Natural killer cell (primary cell): ENCODE data around the gene SEC24A. TPM values are rescaled to one million over a fixed set of nuclear protein-coding genes. Genes with fewer than 3 reads are reported as not detected.

Experiments used
- ATAC-seq, 3 donors: fragments of 150-1000 bp in 2 of 3; fragments of 200-7000 bp in 1 of 3; cut with Tn5 transposase; 1 replicate in 1 of 3; 2 replicates in 2 of 3; pipeline ENCODE4 v1.10.0; 2021; ENCODE audit warnings: mild to moderate bottlenecking in 2 of 3, moderate library complexity in 2 of 3
- DNase-seq, 2 donors: peaks; one replicate each; pipeline versions ENCODE4 v3.0.0 to v3.0.0-alpha.2; 2013 to 2021; ENCODE audit warnings: mixed read lengths in 1 of 2
- H3K27ac ChIP-seq: one replicate; pipeline ENCODE4 v1.5.1; 2013; ENCODE audit warnings: mild to moderate bottlenecking, low read length
- H3K27me3 ChIP-seq: one replicate; pipeline ENCODE4 v1.6.1; 2013; ENCODE audit warnings: low read length; ENCODE audit not compliant: control insufficient read depth, insufficient read depth
- H3K36me3 ChIP-seq: one replicate; pipeline ENCODE4 v1.6.1; 2013; ENCODE audit warnings: low read length; ENCODE audit not compliant: control insufficient read depth, insufficient read depth
- H3K4me1 ChIP-seq: one replicate; pipeline ENCODE4 v1.6.1; 2013; ENCODE audit warnings: low read length; ENCODE audit not compliant: control insufficient read depth, insufficient read depth
- H3K4me3 ChIP-seq: one replicate; pipeline ENCODE4 v1.5.1; 2013; ENCODE audit warnings: low read length
- H3K9me3 ChIP-seq: one replicate; pipeline ENCODE4 v1.6.1; 2013; ENCODE audit warnings: low read length; ENCODE audit not compliant: control insufficient read depth, insufficient read depth
- H3K27ac Mint-ChIP-seq, 2 donors: one replicate each; pipeline ENCODE4 v1.8.0; 2022; ENCODE audit warnings: mild to moderate bottlenecking in 2 of 2, mixed read lengths in 2 of 2, moderate library complexity in 1 of 2
- H3K27me3 Mint-ChIP-seq, 2 donors: one replicate each; pipeline ENCODE4 v1.8.0; 2022; ENCODE audit warnings: low read depth in 2 of 2, mixed read lengths in 2 of 2
- H3K36me3 Mint-ChIP-seq: one replicate; pipeline ENCODE4 v1.8.0; 2022; ENCODE audit warnings: mixed read lengths
- H3K4me1 Mint-ChIP-seq, 2 donors: one replicate each; pipeline ENCODE4 v1.8.0; 2022; ENCODE audit warnings: mixed read lengths in 2 of 2
- H3K4me3 Mint-ChIP-seq: one replicate; pipeline ENCODE4 v1.8.0; 2022; ENCODE audit warnings: mild to moderate bottlenecking, moderate library complexity, mixed read lengths
- H3K9me3 Mint-ChIP-seq, 2 donors: one replicate each; pipeline ENCODE4 v1.8.0; 2022; ENCODE audit warnings: mixed read lengths in 2 of 2
- WGBS: methylation state at CpG from one replicate; pipeline ENCODE4 v1.1.7; 2013; ENCODE audit warnings: missing lambda C conversion rate; ENCODE audit not compliant: insufficient coverage; 5-methylcytosine and 5-hydroxymethylcytosine counted together
- intact Hi-C: fragments of 100-400 bp; cut with micrococcal nuclease; formaldehyde crosslinking; loops from one replicate; pipeline ENCODE4 v1.14.2; 2022
- total RNA-seq, 4 donors: library from RNA; stranded (reverse); fragments of 120-200 nt in 1 of 4; gene quantifications; one replicate each; pipeline versions ENCODE4 v1.2.3 to v1.2.4, GENCODE V29; 2013 to 2022
- TF ChIP-seq, protein P1 (sequence below): fragments of 200-600 bp; IDR thresholded peaks from one replicate; pipeline ENCODE4 v1.8.0; 2022; ENCODE audit warnings: antibody characterized with exemption

The SEC24A gene
- total RNA-seq, 3 donors from 2014 or later (not counting 1 experiment from before 2014, with no cell fraction given) = 20.9 to 26.1 (median 25.0) TPM

DNA sequence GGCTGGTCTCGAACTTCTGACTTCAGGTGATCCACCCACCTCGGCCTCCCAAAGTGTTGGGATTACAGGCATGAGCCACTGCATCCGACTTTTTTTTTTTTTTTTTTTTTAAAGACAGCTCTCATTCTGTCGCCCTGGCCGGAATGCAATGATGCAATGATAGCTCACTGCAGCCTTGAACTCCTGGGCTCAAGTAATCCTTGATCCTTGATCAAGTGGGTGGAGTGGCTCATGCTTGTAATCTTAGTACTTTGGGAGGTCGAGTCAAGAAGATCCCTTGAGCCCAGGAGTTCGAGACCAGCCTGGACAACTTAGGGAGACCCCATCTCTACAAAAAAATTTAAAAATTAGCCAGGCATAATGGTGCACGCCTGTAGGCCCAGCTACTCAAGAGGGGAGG is 8.1 kb downstream of the SEC24A start:
- H3K4me1 ChIP-seq = no peaks in the 10 kb centered on the region
- no peaks in the 10 kb centered on the region for H3K27me3 Mint-ChIP-seq
- H3K4me3 Mint-ChIP-seq = no peak overlapping the region
- TF ChIP-seq, protein P1, sequence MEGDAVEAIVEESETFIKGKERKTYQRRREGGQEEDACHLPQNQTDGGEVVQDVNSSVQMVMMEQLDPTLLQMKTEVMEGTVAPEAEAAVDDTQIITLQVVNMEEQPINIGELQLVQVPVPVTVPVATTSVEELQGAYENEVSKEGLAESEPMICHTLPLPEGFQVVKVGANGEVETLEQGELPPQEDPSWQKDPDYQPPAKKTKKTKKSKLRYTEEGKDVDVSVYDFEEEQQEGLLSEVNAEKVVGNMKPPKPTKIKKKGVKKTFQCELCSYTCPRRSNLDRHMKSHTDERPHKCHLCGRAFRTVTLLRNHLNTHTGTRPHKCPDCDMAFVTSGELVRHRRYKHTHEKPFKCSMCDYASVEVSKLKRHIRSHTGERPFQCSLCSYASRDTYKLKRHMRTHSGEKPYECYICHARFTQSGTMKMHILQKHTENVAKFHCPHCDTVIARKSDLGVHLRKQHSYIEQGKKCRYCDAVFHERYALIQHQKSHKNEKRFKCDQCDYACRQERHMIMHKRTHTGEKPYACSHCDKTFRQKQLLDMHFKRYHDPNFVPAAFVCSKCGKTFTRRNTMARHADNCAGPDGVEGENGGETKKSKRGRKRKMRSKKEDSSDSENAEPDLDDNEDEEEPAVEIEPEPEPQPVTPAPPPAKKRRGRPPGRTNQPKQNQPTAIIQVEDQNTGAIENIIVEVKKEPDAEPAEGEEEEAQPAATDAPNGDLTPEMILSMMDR = no peak
- H3K4me3 ChIP-seq = no peak overlapping the region
- ATAC-seq (no peak), DNase-seq (no peak)
- H3K9me3 ChIP-seq = no peaks in the 10 kb centered on the region
- WGBS = 98% methylated on average over 6 of the region's 8 CpGs
- peaks cover 11 to 26% of the 10 kb centered on the region in 2 donors for H3K4me1 Mint-ChIP-seq
- H3K27ac Mint-ChIP-seq = no peak overlapping the region
- intact Hi-C loops = no loop called here
- H3K36me3 Mint-ChIP-seq = no peaks in the 10 kb centered on the region
- H3K27ac ChIP-seq = no peak overlapping the region
- no peaks in the 10 kb centered on the region for H3K9me3 Mint-ChIP-seq
- no peaks in the 10 kb centered on the region for H3K27me3 ChIP-seq
- H3K36me3 ChIP-seq = peaks cover 6% of the 10 kb centered on the region

DNA sequence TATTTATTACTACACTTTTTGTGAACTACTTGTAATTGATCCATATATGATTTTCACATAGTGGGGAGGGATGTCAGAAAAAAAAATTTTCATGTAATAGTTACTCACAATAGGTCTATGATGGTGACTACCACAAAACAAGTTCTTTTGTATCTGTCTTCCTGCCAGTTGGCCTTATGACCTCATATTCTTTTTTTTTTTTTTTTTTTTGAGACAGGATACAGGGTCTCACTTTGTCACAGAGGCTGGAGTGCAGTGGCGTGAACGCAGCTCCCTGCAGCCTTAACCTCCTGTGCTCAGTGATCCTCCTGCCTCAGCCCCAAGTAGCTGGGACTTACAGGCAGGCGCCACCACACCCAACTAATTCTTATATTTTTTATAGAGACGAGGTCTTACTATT is 10.9 kb downstream of the SEC24A start:
- no peaks in the 10 kb centered on the region for H3K36me3 Mint-ChIP-seq

DNA sequence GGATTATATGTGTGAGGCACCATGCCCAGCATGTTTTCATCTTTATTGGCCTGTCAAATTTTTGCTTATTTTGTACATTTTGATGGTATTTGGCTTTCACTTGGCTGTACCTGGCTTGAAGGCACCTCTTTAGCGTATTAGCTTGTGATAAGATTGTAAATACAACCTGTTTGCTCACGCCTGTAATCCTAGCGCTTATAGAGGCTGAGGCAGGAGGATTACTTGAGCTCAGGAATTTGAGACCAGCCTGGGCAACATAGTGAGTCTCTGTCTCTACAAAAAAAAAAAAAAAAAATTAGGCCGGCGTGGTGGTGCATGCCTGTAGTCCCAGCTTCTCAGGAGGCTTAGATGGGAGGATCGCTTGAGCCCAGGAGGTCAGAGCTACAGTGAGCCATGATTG is 11.3 kb downstream of the SEC24A start:
- H3K4me3 Mint-ChIP-seq = no peak overlapping the region
- peaks cover 11 to 26% of the 10 kb centered on the region in 2 donors for H3K4me1 Mint-ChIP-seq
- no peaks in the 10 kb centered on the region for H3K27me3 Mint-ChIP-seq
- H3K27ac Mint-ChIP-seq = no peak overlapping the region
- no peak for ATAC-seq
- Histone ChIP-seq H3K4me3 (no peak overlapping the region), H3K4me1 (no peaks in the 10 kb centered on the region), H3K9me3 (no peaks in the 10 kb centered on the region), H3K27ac (no peak overlapping the region), H3K36me3 (peaks cover 21% of the 10 kb centered on the region), H3K27me3 (no peaks in the 10 kb centered on the region)
- intact Hi-C loops = no loop called here
- no peaks in the 10 kb centered on the region for H3K9me3 Mint-ChIP-seq
- WGBS = 97% methylated on average over 6 of the region's 6 CpGs
- TF ChIP-seq, protein P1 = no peak
- H3K36me3 Mint-ChIP-seq = no peaks in the 10 kb centered on the region
- DNase-seq = no peak

More for the DNA sequence above, 10.9 kb downstream of the SEC24A start:
- TF ChIP-seq, protein P1 = no peak
- no peak overlapping the region for H3K4me3 Mint-ChIP-seq
- H3K4me1 Mint-ChIP-seq = peaks cover 11 to 26% of the 10 kb centered on the region in 2 donors
- H3K9me3 ChIP-seq = no peaks in the 10 kb centered on the region
- no peaks in the 10 kb centered on the region for H3K4me1 ChIP-seq
- DNase-seq (no peak), ATAC-seq (peak; percentile 48 to 80 (median 60))
- no peak overlapping the region for H3K27ac Mint-ChIP-seq
- peaks cover 21% of the 10 kb centered on the region for H3K36me3 ChIP-seq
- H3K9me3 Mint-ChIP-seq = no peaks in the 10 kb centered on the region
- no peaks in the 10 kb centered on the region for H3K27me3 Mint-ChIP-seq
- intact Hi-C loops = no loop called here
- no peak overlapping the region for H3K27ac ChIP-seq
- no peaks in the 10 kb centered on the region for H3K27me3 ChIP-seq
- 86% methylated on average over 4 of the region's 4 CpGs for WGBS
- no peak overlapping the region for H3K4me3 ChIP-seq

DNA sequence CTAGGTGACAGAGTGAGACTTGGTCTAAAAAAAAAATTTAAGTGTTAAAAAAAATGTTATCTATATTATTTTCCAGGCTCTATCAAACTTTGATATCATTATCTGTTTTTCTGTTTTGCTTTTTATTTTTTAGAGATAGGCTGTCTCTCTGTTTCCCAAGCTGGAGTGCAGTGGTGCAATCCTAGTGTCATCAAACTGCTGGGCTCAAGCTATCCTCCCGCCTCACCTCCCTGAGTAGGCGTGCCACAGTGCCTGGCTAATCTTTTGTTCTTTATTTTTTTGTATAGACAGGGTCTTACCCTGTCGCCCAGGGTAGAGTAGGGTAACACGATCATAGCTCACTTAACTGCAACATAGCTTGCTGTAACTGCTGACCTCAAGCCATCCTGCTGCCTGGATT is 14.4 kb downstream of the SEC24A start:
- DNase-seq (no peak), ATAC-seq (no peak)
- no peaks in the 10 kb centered on the region for H3K4me1 ChIP-seq
- TF ChIP-seq, protein P1 = no peak
- intact Hi-C loops = no loop called here
- H3K36me3 ChIP-seq = peaks cover 25% of the 10 kb centered on the region
- no peak overlapping the region for H3K27ac ChIP-seq
- H3K4me3 ChIP-seq = no peak overlapping the region
- no peaks in the 10 kb centered on the region for H3K27me3 ChIP-seq
- WGBS = 99% methylated on average over 4 of the region's 4 CpGs
- H3K9me3 ChIP-seq = no peaks in the 10 kb centered on the region
- H3K27ac Mint-ChIP-seq = no peak overlapping the region
- no peaks in the 10 kb centered on the region for H3K36me3 Mint-ChIP-seq
- peaks cover 5 to 28% of the 10 kb centered on the region in 2 donors for H3K4me1 Mint-ChIP-seq
- H3K4me3 Mint-ChIP-seq = no peak overlapping the region
- no peaks in the 10 kb centered on the region for H3K9me3 Mint-ChIP-seq
- no peaks in the 10 kb centered on the region for H3K27me3 Mint-ChIP-seq
